CD4-positive, alpha-beta T cell treated with Interleukin-2 at 100 ng/mL for 4 hours (primary cell): ENCODE measurements around the gene LRRC71.

ENCODE experiments used
- DNase-seq: peaks from one replicate; pipeline ENCODE4 v3.0.0-alpha.2; 2020; ENCODE audit warnings: low spot score

Gene LRRC71

GRCh38 chr1:156947127-156947526 is 26.7 kb downstream of the LRRC71 start:
- no peak for DNase-seq

GRCh38 chr1:156947818-156948525 is 27.5 kb downstream of the LRRC71 start:
- no peak for DNase-seq

GRCh38 chr1:156948708-156949107 is 28.3 kb downstream of the LRRC71 start:
- no peak for DNase-seq

- no peak for DNase-seq
Observed at GRCh38 chr1:156949127-156949526, 28.7 kb downstream of the LRRC71 start.

GRCh38 chr1:156951371-156951770 is 30.9 kb downstream of the LRRC71 start:
- no peak for DNase-seq

- no peak for DNase-seq
Observed at GRCh38 chr1:156953571-156953970, 33.1 kb downstream of the LRRC71 start.

GRCh38 chr1:156956333-156956732 is 35.9 kb downstream of the LRRC71 start:
- DNase-seq: no peak

- no peak for DNase-seq
Observed at GRCh38 chr1:156957634-156958033, 37.2 kb downstream of the LRRC71 start.

GRCh38 chr1:156958247-156958714 is 37.8 kb downstream of the LRRC71 start:
- DNase-seq: no peak

GRCh38 chr1:156959414-156959813 is 39.0 kb downstream of the LRRC71 start:
- no peak for DNase-seq

- DNase-seq: no peak
Observed at GRCh38 chr1:156959925-156960324, 39.5 kb downstream of the LRRC71 start.

GRCh38 chr1:156961709-156962108 is 41.3 kb downstream of the LRRC71 start:
- DNase-seq: peak; percentile 22

GRCh38 chr1:156963621-156964020 is 43.2 kb downstream of the LRRC71 start:
- peak; percentile 48 for DNase-seq

GRCh38 chr1:156964441-156964840 is 44.0 kb downstream of the LRRC71 start:
- DNase-seq: no peak

GRCh38 chr1:156969496-156969895 is 49.1 kb downstream of the LRRC71 start:
- no peak for DNase-seq

- peak; percentile 14 for DNase-seq
Observed at GRCh38 chr1:156970017-156970416, 49.6 kb downstream of the LRRC71 start.

- no peak for DNase-seq
Observed at GRCh38 chr1:156973417-156973816, 53.0 kb downstream of the LRRC71 start.

GRCh38 chr1:156975084-156975483 is 54.7 kb downstream of the LRRC71 start:
- no peak for DNase-seq

- no peak for DNase-seq
Observed at GRCh38 chr1:156980551-156980950, 60.1 kb downstream of the LRRC71 start.
